ENCODE data around the gene SKIDA1.

- no peak for TF ChIP-seq POLR2A (IDR thresholded peaks at IDR 0.05)
- no peak for TF ChIP-seq CTCF (IDR thresholded peaks at IDR 0.05)
- no peak for TF ChIP-seq POLR2AphosphoS5 (IDR thresholded peaks at IDR 0.05)
These were observed 10.6 kb downstream of the SKIDA1 start for GRCh38 chr10:21514818-21515351.

All from stomach (tissue), 4 donors.